ENCODE measurements around the gene GCC1.

GRCh38 chr7:127557803-127558202, 27.6 kb downstream of the GCC1 start:
- TF ChIP-seq CTCF (conservative IDR thresholded peaks at IDR 0.05) = no peak
- TF ChIP-seq EZH2 (IDR thresholded peaks at IDR 0.05; ENCODE audit: low read depth) = no peak

All from PC-9 (cell line).